Adrenal gland (tissue), 5 donors: ENCODE measurements around the gene MAST4.

ENCODE experiments used
- POLR2A ChIP-seq, 2 donors: fragments of 450-650 bp; IDR thresholded peaks; one replicate each; pipeline ENCODE4 v1.6.1; 2017; ENCODE audit warnings: antibody characterized with exemption in 2 of 2, mild to moderate bottlenecking in 2 of 2, moderate library complexity in 1 of 2
- TF ChIP-seq, protein P1 (sequence below), 6 experiments: fragments of 450-650 bp in 4 of 6; fragments of 200-600 bp in 2 of 6; sonication (generic) in 1 of 6; IDR thresholded peaks; 1 replicate in 5 of 6; 2 replicates in 1 of 6; pipeline versions ENCODE4 v1.5.1 to v1.8.0; 2016 to 2021; ENCODE audit warnings: antibody characterized with exemption in 6 of 6, mild to moderate bottlenecking in 2 of 6, moderate library complexity in 1 of 6
- donor health status: DM: no; HTN: no; CAD: no.

DNA sequence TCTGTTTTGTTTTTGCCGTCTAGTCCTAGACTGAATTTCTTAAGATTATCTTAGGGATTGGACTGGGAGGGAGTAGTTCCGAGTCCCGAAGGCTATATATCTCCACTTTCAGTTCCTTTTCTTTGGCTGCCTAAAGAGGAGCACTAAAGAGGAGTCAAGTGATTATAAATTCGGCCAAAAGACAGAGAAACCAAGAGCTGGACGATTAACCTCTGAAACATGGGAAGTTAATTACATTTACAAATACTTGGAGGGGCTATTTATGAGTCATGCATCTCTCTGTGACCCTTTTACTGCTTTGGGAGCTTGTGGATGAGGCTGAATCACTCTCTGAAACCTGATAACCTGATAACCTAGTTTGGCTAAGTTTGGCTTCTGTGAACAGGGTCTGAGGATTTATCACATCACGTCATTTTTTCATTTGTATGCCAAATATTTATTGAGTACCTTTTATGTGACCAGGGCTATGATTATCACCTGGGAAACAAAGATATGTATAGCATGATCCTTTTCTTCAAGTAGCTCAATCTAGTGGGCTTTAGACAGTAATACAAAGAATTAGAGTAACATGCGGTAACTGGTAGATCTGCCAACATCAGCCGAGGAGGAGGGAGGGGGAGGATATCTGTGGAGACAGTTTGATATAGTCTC, 419.5 kb downstream of the MAST4 start:
- TF ChIP-seq POLR2A (IDR thresholded peaks at IDR 0.05), result no peak
- TF ChIP-seq, protein P1, sequence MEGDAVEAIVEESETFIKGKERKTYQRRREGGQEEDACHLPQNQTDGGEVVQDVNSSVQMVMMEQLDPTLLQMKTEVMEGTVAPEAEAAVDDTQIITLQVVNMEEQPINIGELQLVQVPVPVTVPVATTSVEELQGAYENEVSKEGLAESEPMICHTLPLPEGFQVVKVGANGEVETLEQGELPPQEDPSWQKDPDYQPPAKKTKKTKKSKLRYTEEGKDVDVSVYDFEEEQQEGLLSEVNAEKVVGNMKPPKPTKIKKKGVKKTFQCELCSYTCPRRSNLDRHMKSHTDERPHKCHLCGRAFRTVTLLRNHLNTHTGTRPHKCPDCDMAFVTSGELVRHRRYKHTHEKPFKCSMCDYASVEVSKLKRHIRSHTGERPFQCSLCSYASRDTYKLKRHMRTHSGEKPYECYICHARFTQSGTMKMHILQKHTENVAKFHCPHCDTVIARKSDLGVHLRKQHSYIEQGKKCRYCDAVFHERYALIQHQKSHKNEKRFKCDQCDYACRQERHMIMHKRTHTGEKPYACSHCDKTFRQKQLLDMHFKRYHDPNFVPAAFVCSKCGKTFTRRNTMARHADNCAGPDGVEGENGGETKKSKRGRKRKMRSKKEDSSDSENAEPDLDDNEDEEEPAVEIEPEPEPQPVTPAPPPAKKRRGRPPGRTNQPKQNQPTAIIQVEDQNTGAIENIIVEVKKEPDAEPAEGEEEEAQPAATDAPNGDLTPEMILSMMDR (IDR thresholded peaks at IDR 0.05), result no peak
